HUDEP-2 (cell line): Measurements from ENCODE around the gene RIPK4.
A peak's percentile ranks its signal among the peaks of the same experiment; 100 is the strongest.

ENCODE experiments used
- DNase-seq, 76 experiments: peaks; one replicate each; lab custom pipeline; 2025; ENCODE audit not compliant: unreplicated experiment in 76 of 76; lab: John Stamatoyannopoulos, UW

Gene RIPK4

DNA sequence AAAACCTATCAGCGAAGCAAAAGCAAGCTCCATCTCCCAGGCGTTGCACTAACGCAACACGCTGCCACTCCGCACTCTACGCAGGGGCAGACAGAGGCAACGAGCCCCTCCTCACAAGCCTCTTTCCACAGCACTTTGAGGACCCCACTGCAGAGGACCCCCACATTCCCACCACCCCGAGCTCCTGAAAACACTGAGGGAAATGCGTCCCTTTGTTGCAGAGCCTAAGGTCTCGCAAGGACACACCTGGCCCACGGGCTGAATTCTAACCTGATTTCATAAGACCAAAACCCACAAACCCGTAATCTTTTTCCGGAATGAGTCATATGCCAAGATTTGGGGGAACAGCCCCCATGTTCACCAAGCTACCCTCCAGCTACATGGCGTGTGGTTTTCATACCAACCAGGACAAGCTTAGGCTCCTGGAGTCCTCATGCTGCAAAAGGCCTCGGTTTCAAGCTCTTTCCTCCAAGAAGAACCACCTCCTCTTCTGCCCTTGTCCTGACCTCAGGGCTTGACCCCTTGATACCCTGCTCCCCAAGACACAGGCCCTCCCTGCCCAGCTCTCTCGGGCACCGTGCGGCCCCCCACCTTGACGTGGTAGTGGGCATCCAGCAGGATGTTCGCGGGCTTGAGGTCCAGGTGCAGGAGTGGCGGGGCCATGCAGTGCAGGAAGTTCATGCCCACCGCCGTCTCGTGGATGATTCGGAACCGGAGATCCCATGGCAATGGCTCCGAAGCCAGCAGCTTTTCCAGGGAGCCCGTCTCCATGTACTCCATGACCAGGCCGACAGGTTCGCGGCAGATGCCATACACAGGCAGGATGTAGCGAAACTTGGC, 10.7 kb downstream of the RIPK4 start:
- no peak for DNase-seq

DNA sequence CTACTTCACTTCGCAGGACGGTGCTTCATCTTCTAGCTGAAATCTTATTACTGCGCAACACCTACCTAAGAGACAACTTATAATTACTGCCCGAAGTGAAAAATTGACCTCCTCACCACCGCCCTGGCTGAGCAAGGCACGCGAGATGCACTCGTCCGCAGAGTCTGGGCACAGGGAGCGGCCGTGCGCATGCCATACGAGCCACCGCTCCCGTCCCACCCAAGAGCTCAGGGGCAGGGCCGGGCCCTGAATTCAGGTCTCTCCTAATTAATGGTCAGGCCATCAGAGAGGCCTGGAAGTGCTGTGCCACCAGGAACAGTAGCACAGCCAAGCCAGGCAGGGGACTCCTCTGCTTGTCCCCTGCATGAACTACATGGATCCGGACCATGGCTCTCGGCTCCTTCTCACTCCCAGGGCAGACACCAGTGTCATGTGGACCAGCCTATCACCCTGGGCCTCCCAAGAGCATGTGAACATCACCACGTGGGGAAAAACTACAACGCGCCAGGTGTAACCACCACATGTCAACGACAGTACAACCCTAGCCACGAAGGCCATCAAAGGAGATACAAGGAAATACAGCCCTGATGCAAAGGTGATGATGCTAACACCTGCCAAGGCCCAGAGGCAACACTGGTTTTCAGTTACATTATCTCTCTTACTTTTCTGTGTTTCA, 11.5 kb downstream of the RIPK4 start:
- no peak for DNase-seq

DNA sequence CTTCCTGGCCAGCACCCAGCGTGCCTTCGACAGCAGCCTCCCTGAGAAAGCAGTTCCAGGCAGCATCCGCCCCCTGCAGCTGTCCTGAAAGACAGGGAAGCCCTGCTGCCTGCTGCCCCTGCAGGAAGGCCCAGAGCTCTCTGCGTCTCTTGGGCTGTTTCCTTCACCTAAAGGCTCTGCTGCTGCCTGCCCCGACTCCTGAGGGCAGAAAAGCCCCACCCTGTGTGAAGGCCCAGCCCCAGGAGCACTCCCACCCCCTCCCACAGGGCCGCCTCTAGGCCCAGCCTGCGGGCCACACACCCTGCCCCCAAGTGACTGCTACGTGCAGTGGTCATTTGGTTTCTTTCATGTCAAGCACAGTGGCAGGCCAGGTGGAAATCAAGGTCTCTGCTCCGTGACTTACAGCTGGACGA, 12.4 kb downstream of the RIPK4 start:
- no peak for DNase-seq

DNA sequence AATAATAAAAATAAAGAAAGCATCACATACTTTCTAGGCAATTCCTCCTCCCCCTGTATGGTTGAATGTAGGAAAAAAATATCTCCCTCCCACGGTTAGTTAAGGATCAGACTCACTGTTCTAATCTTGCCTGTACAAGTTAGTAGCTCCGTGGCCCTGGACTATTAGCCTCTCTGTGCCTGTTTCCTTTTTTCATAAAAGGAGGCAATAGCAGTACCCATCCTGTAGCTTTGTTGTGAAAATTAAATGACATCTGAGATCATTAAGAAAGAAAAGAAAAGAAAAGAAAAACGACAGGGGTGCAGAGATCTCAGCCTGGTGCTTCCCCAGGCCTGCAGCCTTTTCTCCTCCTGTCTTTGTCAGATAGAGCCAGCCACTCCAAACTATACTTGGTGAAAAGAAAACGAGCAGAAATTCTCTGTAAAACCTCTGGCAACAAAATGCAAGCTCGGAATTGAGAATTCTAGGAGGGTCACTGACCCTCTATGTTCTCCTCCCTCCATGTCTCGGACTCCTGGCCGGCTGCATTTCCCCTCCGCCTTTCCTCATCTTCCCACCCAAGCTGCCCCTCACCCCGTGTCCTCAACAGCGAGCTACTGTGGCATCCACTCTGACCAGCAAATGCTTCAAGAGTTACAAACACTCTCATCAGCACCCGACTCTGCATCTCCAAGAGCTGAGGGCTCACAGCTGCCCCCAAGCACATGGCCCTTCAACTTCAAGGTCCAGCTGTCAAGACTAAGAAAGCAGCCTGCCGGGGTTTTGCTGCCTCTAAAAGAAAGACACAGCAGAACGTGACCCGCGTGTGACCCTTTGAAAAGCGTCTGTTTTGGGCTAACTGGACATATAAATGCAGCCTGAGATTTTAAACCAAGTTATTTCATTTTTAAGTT, 13.6 kb downstream of the RIPK4 start:
- no peak for DNase-seq

DNA sequence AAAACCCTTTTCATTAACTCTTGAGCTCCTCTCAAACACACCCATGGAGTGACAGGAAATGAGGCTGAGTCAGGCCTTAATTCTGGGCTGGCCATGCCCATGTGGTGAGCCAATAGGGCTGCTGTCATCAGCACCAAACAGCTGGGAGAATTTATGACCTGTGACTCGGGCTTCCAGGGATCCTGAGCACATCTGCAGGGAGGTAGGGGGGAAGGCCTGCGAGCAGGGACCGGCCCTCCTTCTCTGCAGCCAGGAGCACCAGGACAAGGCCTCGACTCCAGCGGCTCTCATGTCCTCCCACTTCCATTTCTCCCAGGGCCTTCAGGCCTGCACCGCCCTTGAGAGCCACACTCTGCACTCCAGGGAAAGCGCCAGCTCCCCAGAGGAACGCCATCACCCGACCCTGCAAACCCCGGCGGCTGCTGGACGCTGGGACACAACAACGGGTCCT, 14.6 kb downstream of the RIPK4 start:
- DNase-seq: no peak

DNA sequence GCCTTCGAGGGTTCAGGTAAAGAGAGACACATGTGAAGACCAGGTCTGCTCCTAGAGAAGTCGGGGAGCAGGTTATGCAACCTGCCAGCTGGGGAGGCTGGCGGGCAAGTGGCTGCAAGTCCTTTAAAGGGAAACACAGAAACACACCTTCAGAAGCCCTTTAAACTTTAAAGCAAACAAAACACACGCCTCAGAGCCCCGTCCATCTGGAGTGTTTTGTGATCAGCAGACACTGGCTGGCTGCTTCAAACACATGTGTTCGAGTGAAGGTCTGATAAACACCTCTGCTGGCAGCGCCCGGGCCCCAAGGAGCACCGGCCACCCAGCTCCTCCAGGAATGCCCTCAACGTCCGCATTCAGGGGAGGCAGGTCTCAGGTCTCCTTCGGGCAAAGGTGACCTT, 15.2 kb downstream of the RIPK4 start:
- no peak for DNase-seq

DNA sequence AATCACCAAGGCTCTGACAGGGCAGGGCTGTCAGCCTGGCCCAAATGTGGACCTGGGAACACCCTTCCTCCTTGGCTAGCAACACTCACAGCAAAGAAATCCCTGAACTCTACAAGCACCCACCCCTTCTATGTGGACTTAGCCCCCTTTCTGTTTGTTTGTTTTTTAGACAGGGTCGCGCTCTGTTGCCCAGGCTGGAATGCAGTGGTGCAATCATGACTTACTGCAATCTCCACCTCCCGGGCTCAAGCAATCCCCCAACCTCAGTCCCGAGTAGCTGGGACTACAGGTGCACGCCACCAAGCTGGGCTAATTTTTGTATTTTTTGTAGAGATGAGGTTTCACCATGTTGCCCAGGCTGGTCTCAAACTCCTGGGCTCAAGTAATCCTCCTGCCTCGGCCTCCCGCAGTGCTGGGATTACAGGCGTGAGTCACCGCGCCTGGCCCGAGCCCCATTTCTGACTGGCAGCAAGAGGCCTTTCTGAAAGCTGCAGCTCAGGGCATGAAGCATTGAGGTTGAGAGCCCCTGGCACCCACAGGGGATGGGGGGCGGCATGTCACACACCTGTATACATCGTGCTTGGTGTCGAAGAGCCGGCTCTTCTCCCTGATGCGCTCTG, 16.2 kb downstream of the RIPK4 start:
- DNase-seq: no peak

DNA sequence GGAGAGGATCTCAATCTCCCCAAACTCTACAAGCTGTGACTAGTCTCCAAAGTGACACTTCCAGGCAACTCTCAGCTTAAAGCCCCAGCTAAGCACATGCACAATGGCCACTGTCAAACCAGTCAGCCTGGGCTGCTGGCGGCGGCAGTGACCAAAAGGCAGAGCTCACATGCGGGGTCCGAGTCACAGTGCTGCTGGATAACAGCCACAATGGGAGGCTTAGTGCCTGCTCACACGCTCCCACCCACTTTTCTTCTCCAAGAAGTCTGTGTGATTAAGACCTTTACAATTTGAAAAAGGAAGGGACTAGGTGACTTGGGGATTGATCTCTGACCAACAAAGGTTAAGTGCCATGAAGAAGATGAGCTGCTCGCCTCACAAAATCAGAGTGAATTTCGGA, 16.8 kb downstream of the RIPK4 start:
- no peak for DNase-seq

DNA sequence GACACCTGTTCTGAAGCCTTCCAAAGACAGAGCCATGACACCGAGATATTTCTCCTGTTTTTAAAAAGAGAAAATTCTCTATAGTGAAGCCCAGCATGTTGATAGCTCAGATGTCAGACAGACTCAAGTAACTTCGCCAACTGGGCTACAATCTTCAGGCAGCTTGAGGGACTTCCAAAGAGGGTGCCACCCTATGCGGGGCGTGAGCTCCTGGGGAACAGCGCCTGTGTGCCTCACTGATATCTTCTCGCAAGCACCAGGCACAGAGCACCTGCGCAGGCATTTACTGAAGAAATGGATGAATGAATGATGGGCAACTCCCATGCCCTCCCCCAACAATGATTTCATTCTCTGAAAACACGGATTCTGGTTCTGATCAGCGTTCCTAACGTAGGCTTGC, 17.6 kb downstream of the RIPK4 start:
- DNase-seq: no peak

DNA sequence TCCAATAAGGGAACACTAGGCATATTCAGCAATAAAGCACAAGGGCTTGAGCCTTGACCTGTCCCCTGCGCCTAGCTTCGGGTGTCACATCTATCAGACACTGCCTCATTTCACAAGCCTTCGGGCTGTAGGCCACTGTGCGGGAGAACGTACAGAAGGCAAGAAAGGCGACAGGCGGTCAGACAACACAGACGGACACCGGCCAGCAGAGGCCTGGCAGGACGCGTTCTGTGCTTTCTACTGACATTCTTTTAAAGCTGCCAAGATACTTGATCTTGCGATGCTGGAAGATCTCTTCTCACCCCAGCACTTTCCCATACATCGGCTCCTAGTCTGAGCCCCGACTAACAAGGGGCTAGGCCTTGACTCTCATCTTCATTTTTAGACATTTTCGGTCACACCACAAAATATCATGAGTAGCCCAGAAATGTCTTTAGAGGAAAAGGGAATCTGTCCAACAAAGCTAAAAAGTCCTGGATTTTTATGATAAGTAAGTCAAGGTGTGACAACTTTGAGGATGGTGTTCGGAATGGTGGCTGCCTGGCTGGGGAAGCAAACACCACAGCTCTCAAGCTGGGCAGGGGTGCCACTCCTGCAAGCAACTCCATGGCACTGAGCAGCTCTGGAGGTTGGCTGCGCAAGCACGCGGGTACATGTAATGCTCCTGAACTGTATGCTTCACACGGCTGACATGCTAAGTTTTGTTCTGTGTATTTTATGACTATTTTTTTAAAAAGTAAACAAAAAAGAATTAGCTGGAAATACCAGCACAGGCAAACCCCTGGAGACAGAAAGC, 18.7 kb downstream of the RIPK4 start:
- no peak for DNase-seq

DNA sequence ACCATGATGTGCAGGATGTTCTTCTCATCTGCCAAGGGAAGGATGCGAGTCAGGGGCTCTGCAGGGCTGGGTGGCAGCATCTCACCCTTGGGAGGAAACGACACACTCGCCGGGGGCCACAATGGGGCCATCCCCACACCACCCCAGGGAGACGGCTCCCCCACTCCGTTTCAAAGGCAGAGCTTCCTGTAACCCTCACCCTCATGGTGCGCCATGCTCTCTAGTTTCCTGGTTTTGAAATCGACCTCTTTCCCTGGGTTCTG, 20.2 kb downstream of the RIPK4 start:
- no peak for DNase-seq

DNA sequence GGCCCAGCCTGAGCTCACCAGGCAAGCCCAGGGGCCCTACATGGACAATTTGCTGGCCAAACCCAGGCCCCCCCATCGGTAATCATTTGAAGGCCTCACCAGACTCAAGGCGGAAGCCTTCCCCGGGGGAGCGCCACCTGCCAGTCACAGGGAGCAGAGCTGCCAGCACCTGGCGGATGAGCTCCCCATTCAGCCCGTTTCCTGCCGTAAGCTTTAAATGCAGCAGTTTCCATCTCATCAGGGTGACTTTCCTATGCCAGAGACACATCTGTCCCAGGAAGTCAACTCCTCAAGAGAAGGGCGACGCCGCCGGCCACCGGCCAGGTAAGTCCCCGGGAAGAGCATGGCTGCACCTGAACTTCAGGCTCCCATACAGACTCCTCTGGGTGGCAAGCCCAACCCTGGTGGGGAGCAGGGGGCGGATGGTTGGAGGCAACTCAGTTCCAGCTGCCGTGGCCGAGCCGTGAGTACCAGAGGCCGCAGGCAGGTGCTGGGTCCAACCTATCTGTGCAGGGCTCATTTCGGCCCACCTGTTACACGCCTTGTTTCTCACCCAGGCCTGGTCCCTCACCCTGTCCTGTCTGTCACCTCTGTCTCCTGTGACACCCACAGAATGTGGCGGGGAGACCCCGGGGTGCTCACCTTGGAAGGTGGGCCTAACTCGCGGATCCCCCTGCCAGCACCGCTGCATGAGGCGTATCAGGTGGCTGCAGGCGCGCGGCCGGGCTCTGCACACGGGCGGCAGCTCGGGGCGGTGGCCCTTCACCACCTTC, 20.7 kb downstream of the RIPK4 start:
- no peak for DNase-seq

DNA sequence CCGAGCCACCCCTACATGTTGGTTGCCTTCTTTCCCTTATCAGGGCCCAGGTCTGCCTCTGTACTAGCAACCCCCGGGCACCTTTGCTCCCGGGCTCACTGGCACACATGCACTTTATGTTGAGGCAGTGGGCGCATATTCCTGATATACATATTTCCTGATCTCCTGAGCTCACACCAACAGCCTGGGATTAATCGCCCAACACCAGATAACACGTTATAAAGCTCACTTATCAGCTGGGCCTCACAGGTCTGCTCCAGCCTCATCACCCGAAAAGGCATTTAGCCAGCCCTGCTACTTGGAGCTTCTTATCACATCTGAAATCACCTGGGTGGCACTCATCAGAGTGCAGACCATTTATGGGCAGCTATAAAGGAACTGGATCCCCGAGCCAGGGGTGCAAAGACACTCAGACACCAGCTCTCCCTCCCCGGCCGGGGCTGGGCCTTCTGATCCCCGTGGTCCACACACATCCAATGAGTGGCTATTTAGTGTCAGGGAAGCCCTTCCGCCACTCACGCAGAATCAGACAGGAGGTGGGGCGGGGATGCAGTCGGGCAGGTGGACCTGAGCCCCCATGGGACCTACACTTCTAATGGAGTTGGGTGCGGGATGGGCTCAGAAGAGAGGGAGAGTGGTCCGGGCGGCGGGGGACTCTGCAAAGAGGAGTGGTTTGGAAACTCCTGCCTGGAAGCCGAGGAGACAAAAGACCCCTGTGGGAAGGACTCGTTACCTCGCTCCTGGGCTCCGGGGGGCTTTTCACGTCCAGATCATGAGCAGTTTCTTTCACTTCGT, 21.6 kb downstream of the RIPK4 start:
- peak in 1 of 76 experiments; percentile 16 for DNase-seq

DNA sequence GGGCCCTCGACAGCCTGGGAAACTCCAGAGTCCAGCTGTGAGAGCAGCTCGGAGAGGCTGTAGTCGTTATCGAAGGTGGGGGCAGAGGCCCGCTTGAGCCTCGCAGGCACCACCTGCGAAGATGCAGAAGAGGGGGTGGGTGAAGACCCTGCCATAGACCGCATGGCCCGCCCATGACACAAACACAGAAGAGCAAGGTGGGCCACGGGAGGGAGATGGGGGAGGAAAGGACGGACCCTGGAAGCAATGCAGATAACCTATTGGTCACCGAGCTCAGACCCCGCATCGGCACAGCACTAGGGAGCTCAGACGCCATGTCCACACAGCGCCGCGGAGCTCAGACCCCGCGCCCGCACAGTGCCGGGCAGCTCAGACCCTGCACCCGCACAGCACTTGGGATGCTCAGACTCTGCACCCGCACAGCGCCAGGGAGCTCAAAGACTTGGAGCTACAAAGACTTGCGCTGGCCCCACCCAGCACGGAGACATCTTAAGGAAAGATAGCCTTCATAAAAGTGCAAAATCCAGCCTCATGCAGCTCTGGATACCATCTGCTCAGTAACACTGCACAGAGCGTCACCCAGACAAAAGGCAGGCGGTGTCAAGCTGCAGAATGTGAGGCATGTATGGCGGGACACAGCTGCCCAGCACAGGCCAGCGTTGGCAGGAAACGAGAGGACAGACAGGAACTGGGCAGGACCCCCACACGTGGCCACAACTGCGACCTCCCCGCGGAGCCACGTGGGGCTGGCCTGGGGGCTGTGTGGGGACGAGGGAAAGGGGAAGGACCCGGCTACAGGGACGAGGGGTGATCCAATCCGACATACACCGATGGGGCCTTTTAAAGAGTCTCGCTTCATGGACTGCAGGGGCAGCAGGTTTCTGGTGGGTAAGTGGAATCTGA, 22.6 kb downstream of the RIPK4 start:
- no peak for DNase-seq

DNA sequence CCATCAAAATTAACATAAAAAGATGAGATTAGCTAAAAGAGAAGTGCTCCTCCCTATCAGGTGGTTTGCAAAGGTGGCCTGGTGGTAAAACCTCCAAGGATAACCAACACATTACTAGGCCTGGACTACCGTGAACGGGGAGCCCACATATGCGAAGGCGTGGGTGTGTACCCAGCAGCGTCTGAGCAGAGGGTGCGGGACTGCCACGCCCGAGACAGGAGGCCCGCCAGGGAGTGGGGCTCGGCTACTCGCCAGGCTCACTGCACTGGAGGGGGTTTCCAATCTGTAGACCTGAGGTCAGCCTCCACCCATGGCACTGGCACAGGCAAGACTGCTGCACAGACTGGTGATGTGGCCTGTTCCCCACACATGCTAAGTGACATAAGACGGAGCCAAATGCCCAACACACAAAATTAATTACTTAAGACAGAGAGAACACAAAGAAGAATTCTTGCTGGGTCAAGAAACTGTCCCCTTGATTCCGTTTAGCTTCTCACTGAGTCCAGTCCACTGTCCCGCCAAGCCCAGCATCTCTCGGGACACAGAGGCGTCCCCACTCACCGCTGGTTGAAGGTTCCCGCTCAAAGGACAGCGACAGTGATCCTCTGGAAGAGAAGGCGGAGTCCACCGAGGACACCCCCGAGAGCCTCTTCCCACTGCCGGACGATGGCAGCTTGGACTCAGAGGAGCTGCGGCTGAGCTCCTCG, 23.4 kb downstream of the RIPK4 start:
- DNase-seq: peak in 20 of 76 experiments; percentile 9 to 53 (median 21)

DNA sequence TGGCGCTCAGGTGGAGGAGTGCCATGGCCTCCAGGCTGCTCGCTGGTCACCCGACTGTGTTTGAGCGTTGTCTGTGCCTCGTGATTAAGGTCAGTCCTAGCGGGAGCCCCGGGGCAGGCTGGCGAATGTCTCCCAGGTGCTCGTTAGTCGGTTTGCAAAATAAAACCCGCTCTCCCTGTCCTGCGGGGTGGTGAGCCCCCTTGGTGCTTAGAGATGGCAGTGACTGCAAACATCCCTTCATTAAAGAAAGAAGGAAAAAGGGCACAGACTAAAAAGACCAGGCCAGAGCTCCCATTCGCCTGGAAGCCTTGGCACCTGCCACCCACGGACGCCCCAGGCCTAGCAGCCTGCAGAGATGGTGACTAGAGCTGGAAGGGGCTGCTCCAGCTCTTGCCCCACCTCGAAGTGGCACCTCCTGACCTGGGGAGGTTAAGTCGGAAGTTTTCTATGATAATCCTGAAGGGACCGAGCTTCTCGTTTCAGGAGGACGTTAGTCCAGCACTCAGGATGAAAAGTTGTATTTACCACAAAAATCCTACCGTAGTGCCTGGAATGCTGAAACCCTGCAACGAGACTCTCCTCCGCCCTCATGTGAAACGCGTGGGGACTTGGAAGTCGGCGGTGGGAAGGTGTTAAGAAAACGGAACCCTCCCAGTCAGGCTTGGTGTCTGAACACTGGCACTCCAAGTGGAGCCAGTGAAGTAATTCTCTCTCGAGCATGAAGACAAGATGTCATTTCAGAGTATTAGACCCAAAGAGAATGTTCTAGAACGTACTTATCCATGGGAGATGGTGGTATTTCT, 24.6 kb downstream of the RIPK4 start:
- no peak for DNase-seq
